Measurements from ENCODE around the gene NLRP3.

DNA sequence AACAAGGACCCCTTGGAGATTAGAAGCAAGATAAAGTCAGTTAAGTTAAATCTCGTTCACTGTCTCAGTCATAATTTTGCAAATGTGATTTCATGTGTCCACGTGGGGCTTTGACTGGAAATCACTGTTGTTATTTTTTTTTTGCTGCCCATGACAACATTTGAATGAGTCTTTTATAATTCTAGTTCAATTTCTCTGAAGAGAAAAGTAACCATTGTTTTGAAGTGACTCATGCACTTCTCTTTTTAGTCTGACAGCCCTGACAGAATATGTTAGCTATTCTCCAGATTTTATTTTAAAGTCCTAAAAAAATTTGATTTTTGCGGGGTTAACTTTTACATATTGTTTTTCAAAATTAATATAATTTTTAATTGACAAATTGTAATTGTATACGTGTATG is 30.7 kb upstream of the NLRP3 start:
- TF ChIP-seq, protein P1, sequence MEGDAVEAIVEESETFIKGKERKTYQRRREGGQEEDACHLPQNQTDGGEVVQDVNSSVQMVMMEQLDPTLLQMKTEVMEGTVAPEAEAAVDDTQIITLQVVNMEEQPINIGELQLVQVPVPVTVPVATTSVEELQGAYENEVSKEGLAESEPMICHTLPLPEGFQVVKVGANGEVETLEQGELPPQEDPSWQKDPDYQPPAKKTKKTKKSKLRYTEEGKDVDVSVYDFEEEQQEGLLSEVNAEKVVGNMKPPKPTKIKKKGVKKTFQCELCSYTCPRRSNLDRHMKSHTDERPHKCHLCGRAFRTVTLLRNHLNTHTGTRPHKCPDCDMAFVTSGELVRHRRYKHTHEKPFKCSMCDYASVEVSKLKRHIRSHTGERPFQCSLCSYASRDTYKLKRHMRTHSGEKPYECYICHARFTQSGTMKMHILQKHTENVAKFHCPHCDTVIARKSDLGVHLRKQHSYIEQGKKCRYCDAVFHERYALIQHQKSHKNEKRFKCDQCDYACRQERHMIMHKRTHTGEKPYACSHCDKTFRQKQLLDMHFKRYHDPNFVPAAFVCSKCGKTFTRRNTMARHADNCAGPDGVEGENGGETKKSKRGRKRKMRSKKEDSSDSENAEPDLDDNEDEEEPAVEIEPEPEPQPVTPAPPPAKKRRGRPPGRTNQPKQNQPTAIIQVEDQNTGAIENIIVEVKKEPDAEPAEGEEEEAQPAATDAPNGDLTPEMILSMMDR (conservative IDR thresholded peaks at IDR 0.05 in 1 of 2, IDR thresholded peaks at IDR 0.05 in 1 of 2; ENCODE audit: extremely low read depth in 1 of 2, insufficient read depth in 1 of 2, low read depth in 1 of 2, low read length in 2 of 2), result no peak
- no peak for TF ChIP-seq EZH2 (IDR thresholded peaks at IDR 0.05; ENCODE audit: borderline replicate concordance, low read length)
